Neural progenitor cell (in vitro differentiated cells): ENCODE measurements around the gene LUZP4.

Source experiments
- EZH2 ChIP-seq: fragments of 200-600 bp; sonication (generic); IDR thresholded peaks from 2 replicates; pipeline ENCODE4 v1.6.1; 2017; ENCODE audit warnings: antibody characterized with exemption, mild to moderate bottlenecking, moderate library complexity
- TF ChIP-seq, protein P1 (sequence below): fragments of 200-600 bp; sonication (generic); IDR thresholded peaks from 2 replicates; pipeline ENCODE4 v1.5.1; 2017; ENCODE audit warnings: antibody characterized with exemption, mild to moderate bottlenecking

- TF ChIP-seq, protein P1, sequence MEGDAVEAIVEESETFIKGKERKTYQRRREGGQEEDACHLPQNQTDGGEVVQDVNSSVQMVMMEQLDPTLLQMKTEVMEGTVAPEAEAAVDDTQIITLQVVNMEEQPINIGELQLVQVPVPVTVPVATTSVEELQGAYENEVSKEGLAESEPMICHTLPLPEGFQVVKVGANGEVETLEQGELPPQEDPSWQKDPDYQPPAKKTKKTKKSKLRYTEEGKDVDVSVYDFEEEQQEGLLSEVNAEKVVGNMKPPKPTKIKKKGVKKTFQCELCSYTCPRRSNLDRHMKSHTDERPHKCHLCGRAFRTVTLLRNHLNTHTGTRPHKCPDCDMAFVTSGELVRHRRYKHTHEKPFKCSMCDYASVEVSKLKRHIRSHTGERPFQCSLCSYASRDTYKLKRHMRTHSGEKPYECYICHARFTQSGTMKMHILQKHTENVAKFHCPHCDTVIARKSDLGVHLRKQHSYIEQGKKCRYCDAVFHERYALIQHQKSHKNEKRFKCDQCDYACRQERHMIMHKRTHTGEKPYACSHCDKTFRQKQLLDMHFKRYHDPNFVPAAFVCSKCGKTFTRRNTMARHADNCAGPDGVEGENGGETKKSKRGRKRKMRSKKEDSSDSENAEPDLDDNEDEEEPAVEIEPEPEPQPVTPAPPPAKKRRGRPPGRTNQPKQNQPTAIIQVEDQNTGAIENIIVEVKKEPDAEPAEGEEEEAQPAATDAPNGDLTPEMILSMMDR: no peak
- no peak for TF ChIP-seq EZH2
Observed at GRCh38 chrX:115264009-115264408, 25.5 kb upstream of the LUZP4 start.
